Hepatocyte (in vitro differentiated cells): Measurements from ENCODE around the gene IDE. TPM values are rescaled to one million over a fixed set of nuclear protein-coding genes. Genes with fewer than 3 reads are reported as not detected.

Experiments used
- DNase-seq: peaks from one replicate; pipeline ENCODE4 v3.0.0-alpha.2; 2016; ENCODE audit warnings: low spot score
- H2AFZ ChIP-seq: fragments of 200-600 bp; sonication (generic); 2 replicates; pipeline ENCODE4 v1.6.0; 2016; ENCODE audit warnings: antibody characterized with exemption, mild to moderate bottlenecking
- H3K27ac ChIP-seq: fragments of 200-600 bp; sonication (generic); 2 replicates; pipeline ENCODE4 v1.5.1; 2016; ENCODE audit warnings: mild to moderate bottlenecking
- H3K27me3 ChIP-seq: fragments of 200-600 bp; sonication (generic); 2 replicates; pipeline ENCODE4 v1.6.1; 2016
- H3K36me3 ChIP-seq: fragments of 200-600 bp; sonication (generic); replicated peaks from 2 replicates; pipeline ENCODE4 v1.5.1; 2016; ENCODE audit warnings: low read depth; ENCODE audit not compliant: insufficient read depth
- H3K4me1 ChIP-seq: fragments of 200-600 bp; sonication (generic); 2 replicates; pipeline ENCODE4 v1.5.1; 2016; ENCODE audit warnings: mild to moderate bottlenecking, moderate library complexity; ENCODE audit not compliant: insufficient read depth
- H3K4me2 ChIP-seq: fragments of 200-600 bp; sonication (generic); 2 replicates; pipeline ENCODE4 v1.6.0; 2016
- H3K4me3 ChIP-seq: fragments of 200-600 bp; sonication (generic); 2 replicates; pipeline ENCODE4 v1.5.1; 2016; ENCODE audit warnings: mild to moderate bottlenecking
- H3K79me2 ChIP-seq: fragments of 200-600 bp; sonication (generic); 2 replicates; pipeline ENCODE4 v1.6.0; 2017; ENCODE audit warnings: mild to moderate bottlenecking
- H3K9me2 ChIP-seq: fragments of 200-600 bp; sonication (generic); replicated peaks from 2 replicates; pipeline ENCODE4 v1.6.0; 2017; ENCODE audit warnings: mild to moderate bottlenecking; ENCODE audit not compliant: insufficient read depth
- H3K9me3 ChIP-seq: fragments of 200-600 bp; sonication (generic); 2 replicates; pipeline ENCODE4 v1.5.1; 2016; ENCODE audit warnings: low read depth, mild to moderate bottlenecking
- H4K20me1 ChIP-seq: fragments of 200-600 bp; sonication (generic); 2 replicates; pipeline ENCODE4 v1.6.0; 2016; ENCODE audit warnings: mild to moderate bottlenecking; ENCODE audit not compliant: insufficient read depth, poor library complexity, severe bottlenecking
- EZH2 ChIP-seq: fragments of 200-600 bp; sonication (generic); IDR thresholded peaks from 2 replicates; pipeline ENCODE4 v1.6.1; 2016; ENCODE audit warnings: antibody characterized with exemption, mild to moderate bottlenecking, borderline replicate concordance
- EZH2phosphoT487 ChIP-seq: fragments of 200-600 bp; sonication (generic); IDR thresholded peaks from one replicate; pipeline ENCODE4 v1.6.1; 2018; ENCODE audit warnings: antibody characterized with exemption, mild to moderate bottlenecking, low read depth, moderate library complexity; ENCODE audit not compliant: unreplicated experiment, severe bottlenecking
- WGBS: methylation state at CpG from one replicate; pipeline ENCODE4 v1.1.6; 2016; ENCODE audit warnings: low lambda C conversion rate; ENCODE audit errors: missing lambda C conversion rate; 5-methylcytosine and 5-hydroxymethylcytosine counted together
- polyA plus RNA-seq: library from polyadenylated mRNA; unstranded; fragments of >200 nt; fragmentation: Nextera tagmentation; extraction: Ambion mirVana; gene quantifications from 2 replicates; pipeline ENCODE4 v1.2.1, GENCODE V29; 2016
- total RNA-seq: library from RNA; depleted of rRNA; stranded (reverse); fragments of >200 nt; gene quantifications from 2 replicates; pipeline ENCODE4 v1.2.3, GENCODE V29; 2014
- TF ChIP-seq, protein P1 (sequence below): fragments of 200-600 bp; sonication (generic); IDR thresholded peaks from 2 replicates; pipeline ENCODE4 v1.5.1; 2016; ENCODE audit warnings: antibody characterized with exemption, mild to moderate bottlenecking; ENCODE audit not compliant: poor library complexity

The IDE gene
- total and polyA plus RNA-seq, 2 experiments from 2014 or later: 16.6 to 39.7 TPM

DNA sequence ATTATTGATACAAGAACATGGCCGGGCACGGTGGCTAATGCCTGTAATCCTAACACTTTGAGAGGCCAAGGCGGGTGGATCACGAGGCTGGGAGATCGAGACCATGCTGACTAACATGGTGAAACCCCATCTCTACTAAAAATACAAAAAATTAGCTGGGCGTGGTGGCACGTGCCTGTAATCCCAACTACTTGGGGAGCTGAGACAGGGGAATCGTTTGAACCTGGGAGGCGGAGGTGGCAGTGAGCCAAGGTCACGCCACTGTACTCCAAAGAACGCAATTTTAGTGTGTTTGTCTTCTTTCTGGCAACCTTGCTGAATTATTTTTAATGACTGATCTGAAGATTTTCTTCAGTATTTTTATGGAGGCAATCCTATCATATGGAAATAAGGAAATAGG is 46.2 kb downstream of the IDE start:
- H4K20me1 ChIP-seq: no peaks in the 10 kb centered on the region
- no peaks in the 10 kb centered on the region for H3K9me3 ChIP-seq
- no peaks in the 10 kb centered on the region for H3K79me2 ChIP-seq
- H2AFZ ChIP-seq: no peak overlapping the region
- no peaks in the 10 kb centered on the region for H3K36me3 ChIP-seq
- H3K4me1 ChIP-seq: no peaks in the 10 kb centered on the region
- no peak overlapping the region for H3K27ac ChIP-seq
- WGBS: 97% methylated on average over 11 of the region's 11 CpGs
- H3K27me3 ChIP-seq: no peaks in the 10 kb centered on the region
- no peaks in the 10 kb centered on the region for H3K9me2 ChIP-seq
- no peak for TF ChIP-seq EZH2
- TF ChIP-seq EZH2phosphoT487: no peak
- TF ChIP-seq, protein P1, sequence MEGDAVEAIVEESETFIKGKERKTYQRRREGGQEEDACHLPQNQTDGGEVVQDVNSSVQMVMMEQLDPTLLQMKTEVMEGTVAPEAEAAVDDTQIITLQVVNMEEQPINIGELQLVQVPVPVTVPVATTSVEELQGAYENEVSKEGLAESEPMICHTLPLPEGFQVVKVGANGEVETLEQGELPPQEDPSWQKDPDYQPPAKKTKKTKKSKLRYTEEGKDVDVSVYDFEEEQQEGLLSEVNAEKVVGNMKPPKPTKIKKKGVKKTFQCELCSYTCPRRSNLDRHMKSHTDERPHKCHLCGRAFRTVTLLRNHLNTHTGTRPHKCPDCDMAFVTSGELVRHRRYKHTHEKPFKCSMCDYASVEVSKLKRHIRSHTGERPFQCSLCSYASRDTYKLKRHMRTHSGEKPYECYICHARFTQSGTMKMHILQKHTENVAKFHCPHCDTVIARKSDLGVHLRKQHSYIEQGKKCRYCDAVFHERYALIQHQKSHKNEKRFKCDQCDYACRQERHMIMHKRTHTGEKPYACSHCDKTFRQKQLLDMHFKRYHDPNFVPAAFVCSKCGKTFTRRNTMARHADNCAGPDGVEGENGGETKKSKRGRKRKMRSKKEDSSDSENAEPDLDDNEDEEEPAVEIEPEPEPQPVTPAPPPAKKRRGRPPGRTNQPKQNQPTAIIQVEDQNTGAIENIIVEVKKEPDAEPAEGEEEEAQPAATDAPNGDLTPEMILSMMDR: no peak
- H3K4me2 ChIP-seq: no peak overlapping the region
- no peak overlapping the region for H3K4me3 ChIP-seq
- no peak for DNase-seq

DNA sequence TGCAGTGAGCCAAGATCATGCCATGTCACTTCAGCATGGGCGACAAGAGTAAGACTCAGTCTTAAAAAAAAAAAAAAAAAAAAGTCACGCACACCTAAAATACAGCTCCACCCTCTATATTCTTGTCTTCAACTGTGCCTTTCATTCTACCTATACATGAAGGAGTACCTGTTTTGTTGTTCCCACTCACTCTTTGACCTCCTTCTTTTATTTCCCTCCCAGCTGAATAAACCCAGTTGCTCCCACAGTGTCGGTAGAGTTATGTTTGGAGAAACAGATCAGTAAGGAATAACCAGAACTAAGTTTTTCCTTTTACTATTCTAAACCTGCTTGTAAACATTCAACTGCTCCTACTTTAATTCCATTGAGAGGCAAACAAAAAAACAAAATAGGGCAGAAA is 50.3 kb downstream of the IDE start:
- Histone ChIP-seq H3K27me3 (no peaks in the 10 kb centered on the region), H3K36me3 (no peaks in the 10 kb centered on the region), H3K27ac (no peak overlapping the region), H3K9me3 (no peaks in the 10 kb centered on the region), H3K79me2 (no peaks in the 10 kb centered on the region), H2AFZ (no peak overlapping the region), H4K20me1 (no peaks in the 10 kb centered on the region), H3K4me2 (no peak overlapping the region), H3K4me1 (no peaks in the 10 kb centered on the region), H3K9me2 (no peaks in the 10 kb centered on the region), H3K4me3 (no peak overlapping the region)
- 93% methylated on average over 3 of the region's 3 CpGs for WGBS
- no peak for DNase-seq
- no peak for TF ChIP-seq EZH2phosphoT487
- TF ChIP-seq, protein P1: no peak
- TF ChIP-seq EZH2: no peak

DNA sequence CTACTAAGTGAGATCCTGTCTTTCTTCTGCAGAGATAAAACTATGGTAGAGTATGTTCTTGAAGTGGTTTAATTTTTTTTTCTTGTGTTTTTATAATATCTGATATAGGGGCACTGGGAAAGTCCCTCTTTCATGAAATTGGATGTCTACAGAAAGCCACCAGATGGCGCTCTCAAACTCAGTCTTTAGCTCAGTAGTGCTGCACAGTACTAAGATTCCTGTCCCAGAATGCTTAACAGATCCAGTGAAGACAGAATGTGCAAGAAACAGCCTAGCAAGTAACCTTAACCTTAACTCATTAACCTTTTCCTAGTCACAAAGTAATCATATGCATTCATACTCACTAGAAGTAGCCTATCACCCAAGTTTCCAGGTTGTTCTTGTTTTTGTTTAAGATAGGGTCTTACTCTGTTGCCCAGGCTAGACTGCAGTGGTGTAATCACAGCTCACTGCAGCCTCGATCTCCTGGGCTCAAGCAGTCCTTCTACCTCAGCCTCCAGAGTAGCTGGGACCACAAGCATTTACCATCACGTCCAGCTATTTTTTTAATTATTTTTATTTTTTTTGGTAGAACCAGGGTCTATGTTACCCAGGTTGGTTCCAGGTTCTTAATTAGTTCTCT is 56.7 kb downstream of the IDE start:
- Histone ChIP-seq H3K36me3 (no peaks in the 10 kb centered on the region), H3K27me3 (no peaks in the 10 kb centered on the region), H3K4me3 (no peak overlapping the region), H3K9me2 (no peaks in the 10 kb centered on the region), H2AFZ (no peak overlapping the region), H3K4me2 (no peak overlapping the region), H3K27ac (no peak overlapping the region), H3K9me3 (no peaks in the 10 kb centered on the region), H3K4me1 (no peaks in the 10 kb centered on the region), H3K79me2 (no peaks in the 10 kb centered on the region), H4K20me1 (no peaks in the 10 kb centered on the region)
- TF ChIP-seq EZH2 (no peak), EZH2phosphoT487 (no peak)
- TF ChIP-seq, protein P1: peak; percentile 82
- 60% methylated on average over 3 of the region's 3 CpGs for WGBS
- peak; percentile 88 for DNase-seq

DNA sequence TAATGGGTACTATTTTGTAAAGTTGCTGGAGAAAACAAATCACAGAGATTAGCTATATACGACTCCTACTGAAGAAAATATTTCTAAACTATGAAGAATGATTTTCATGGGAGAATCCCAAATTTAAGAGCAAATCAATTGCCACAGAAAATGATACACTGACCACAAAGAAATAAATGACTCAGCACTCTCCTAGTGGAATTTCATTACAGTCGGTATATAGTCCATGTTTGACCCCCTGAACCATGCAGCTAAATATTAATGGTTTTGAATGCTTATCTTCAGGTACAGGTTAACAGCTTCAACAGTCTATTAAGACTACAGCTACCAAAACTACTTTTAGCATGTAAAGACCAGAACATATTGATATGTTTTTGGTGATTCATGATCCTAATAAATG is 65.0 kb downstream of the IDE start:
- no peaks in the 10 kb centered on the region for H3K9me2 ChIP-seq
- H3K4me1 ChIP-seq: no peaks in the 10 kb centered on the region
- H3K27me3 ChIP-seq: no peaks in the 10 kb centered on the region
- TF ChIP-seq EZH2 (no peak), EZH2phosphoT487 (no peak)
- TF ChIP-seq, protein P1: no peak
- no peaks in the 10 kb centered on the region for H3K9me3 ChIP-seq
- 94% methylated on average over 2 of the region's 2 CpGs for WGBS
- no peak overlapping the region for H2AFZ ChIP-seq
- no peak overlapping the region for H3K4me3 ChIP-seq
- no peak for DNase-seq
- H3K36me3 ChIP-seq: no peaks in the 10 kb centered on the region
- H3K27ac ChIP-seq: no peak overlapping the region
- no peaks in the 10 kb centered on the region for H3K79me2 ChIP-seq
- no peak overlapping the region for H3K4me2 ChIP-seq
- H4K20me1 ChIP-seq: no peaks in the 10 kb centered on the region
